Measurements from ENCODE around the gene NMNAT3. TPM values are rescaled to one million over a fixed set of nuclear protein-coding genes. Genes with fewer than 3 reads are reported as not detected.

Gene NMNAT3
- total and polyA plus RNA-seq, 4 donors = 1.9 to 19.7 (median 2.9) TPM

DNA sequence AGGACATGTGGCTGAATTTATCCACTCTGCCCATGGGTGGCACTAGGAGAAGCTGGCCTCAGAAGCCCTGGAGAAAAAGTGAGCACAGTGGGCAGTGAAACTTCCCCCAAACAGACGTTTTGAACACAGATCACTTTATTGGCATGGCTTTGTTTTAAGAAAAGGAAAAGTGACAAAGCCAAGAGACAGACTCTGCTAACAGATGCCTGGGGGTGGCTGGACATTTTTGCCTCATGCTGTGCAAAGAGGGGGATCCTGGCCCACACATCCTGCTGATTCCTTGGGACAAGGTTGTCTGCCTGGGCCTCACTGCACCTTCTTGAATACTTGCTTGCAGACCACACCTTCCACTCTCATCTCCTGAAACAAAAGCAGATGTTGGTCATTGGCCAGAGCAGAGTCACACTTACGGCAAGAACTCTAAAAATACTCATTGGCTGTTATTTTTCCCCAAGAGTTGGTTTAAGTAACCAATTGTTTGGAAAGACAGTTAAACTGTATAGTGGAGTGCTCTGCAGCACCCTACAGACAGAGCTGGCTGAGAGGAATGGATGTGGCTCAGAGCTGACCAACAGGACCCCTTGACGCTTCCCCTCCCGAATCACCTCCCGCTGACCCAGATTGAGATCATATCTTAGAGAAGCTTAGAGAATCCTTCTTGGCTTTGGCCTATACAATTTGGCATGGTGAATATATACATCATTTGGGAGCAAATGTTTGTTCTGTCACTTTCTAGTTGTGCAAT lies 160.3 kb downstream of the NMNAT3 start:
- H3K4me1 ChIP-seq (ENCODE audit: control insufficient read depth in 4 of 4, insufficient read depth in 4 of 4, low read length in 3 of 4) = no peaks in the 10 kb centered on the region
- no peaks in the 10 kb centered on the region for H3K36me3 ChIP-seq (ENCODE audit: control insufficient read depth in 4 of 4, insufficient read depth in 3 of 4, low read depth in 1 of 4, low read length in 3 of 4)
- no peak overlapping the region for H3K9ac ChIP-seq (ENCODE audit: low read depth in 1 of 2, low read length in 2 of 2)
- no peak for DNase-seq (ENCODE audit: low spot score)
- no peaks in the 10 kb centered on the region for H3K27me3 ChIP-seq (ENCODE audit: control insufficient read depth in 4 of 4, insufficient read depth in 4 of 4, low read length in 3 of 4)
- H3K9me3 ChIP-seq (ENCODE audit: control insufficient read depth in 4 of 4, low read length in 3 of 4) = no peaks in the 10 kb centered on the region
- 84% methylated on average over 5 of the region's 5 CpGs for WGBS
- H3K27ac ChIP-seq (ENCODE audit: low read depth in 1 of 2, low read length in 2 of 2) = no peak overlapping the region
- TF ChIP-seq NR2F2 (IDR thresholded peaks at IDR 0.05) = no peak
- H3K4me3 ChIP-seq (ENCODE audit: low read depth in 1 of 3, low read length in 3 of 3) = no peak overlapping the region

DNA sequence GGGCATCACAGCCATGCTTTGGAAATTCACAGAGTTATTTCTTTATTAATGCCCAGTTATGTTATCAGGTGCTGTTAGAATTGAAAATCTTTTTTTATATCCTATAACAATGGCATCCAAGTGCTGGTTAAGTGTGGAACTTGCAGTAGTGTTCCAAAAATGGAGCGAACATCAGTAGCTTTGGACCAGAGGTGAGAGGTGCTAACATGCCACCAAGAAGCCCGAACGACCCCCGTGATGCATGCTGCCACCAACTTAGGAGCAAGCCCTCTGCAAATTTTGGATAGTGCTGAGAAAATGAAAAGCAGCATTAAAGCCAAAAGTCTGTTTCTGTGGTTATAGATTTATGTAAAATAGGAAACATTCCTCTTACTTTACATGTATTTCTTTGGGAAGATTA lies 163.0 kb downstream of the NMNAT3 start:
- Histone ChIP-seq H3K4me3 (ENCODE audit: low read depth in 1 of 3, low read length in 3 of 3) (no peak overlapping the region), H3K9ac (ENCODE audit: low read depth in 1 of 2, low read length in 2 of 2) (no peak overlapping the region), H3K36me3 (ENCODE audit: control insufficient read depth in 4 of 4, insufficient read depth in 3 of 4, low read depth in 1 of 4, low read length in 3 of 4) (no peaks in the 10 kb centered on the region), H3K4me1 (ENCODE audit: control insufficient read depth in 4 of 4, insufficient read depth in 4 of 4, low read length in 3 of 4) (no peaks in the 10 kb centered on the region), H3K9me3 (ENCODE audit: control insufficient read depth in 4 of 4, low read length in 3 of 4) (no peaks in the 10 kb centered on the region), H3K27me3 (ENCODE audit: control insufficient read depth in 4 of 4, insufficient read depth in 4 of 4, low read length in 3 of 4) (no peaks in the 10 kb centered on the region), H3K27ac (ENCODE audit: low read depth in 1 of 2, low read length in 2 of 2) (no peak overlapping the region)
- DNase-seq (ENCODE audit: low spot score) = peak; percentile 5
- 96% methylated on average over 4 of the region's 4 CpGs for WGBS
- TF ChIP-seq, protein P1, sequence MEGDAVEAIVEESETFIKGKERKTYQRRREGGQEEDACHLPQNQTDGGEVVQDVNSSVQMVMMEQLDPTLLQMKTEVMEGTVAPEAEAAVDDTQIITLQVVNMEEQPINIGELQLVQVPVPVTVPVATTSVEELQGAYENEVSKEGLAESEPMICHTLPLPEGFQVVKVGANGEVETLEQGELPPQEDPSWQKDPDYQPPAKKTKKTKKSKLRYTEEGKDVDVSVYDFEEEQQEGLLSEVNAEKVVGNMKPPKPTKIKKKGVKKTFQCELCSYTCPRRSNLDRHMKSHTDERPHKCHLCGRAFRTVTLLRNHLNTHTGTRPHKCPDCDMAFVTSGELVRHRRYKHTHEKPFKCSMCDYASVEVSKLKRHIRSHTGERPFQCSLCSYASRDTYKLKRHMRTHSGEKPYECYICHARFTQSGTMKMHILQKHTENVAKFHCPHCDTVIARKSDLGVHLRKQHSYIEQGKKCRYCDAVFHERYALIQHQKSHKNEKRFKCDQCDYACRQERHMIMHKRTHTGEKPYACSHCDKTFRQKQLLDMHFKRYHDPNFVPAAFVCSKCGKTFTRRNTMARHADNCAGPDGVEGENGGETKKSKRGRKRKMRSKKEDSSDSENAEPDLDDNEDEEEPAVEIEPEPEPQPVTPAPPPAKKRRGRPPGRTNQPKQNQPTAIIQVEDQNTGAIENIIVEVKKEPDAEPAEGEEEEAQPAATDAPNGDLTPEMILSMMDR (IDR thresholded peaks at IDR 0.05; ENCODE audit: low read depth, low read length, missing input control) = no peak
- no peak for TF ChIP-seq EGR1 (IDR thresholded peaks at IDR 0.05; ENCODE audit: low read depth in 2 of 2)
- no peak for TF ChIP-seq SP1 (IDR thresholded peaks at IDR 0.05)
- TF ChIP-seq JUND (IDR thresholded peaks at IDR 0.05) = no peak
- no peak for TF ChIP-seq FOXA2 (IDR thresholded peaks at IDR 0.05)
- TF ChIP-seq RXRA (IDR thresholded peaks at IDR 0.05) = no peak
- no peak for TF ChIP-seq FOXA1 (IDR thresholded peaks at IDR 0.05)
- TF ChIP-seq HNF4G (IDR thresholded peaks at IDR 0.05) = no peak
- no peak for TF ChIP-seq NR2F2 (IDR thresholded peaks at IDR 0.05)
- TF ChIP-seq YY1 (IDR thresholded peaks at IDR 0.05) = no peak
- TF ChIP-seq GABPA (IDR thresholded peaks at IDR 0.05 in 1 of 2, conservative IDR thresholded peaks at IDR 0.05 in 1 of 2) = no peak
- TF ChIP-seq TAF1 (conservative IDR thresholded peaks at IDR 0.05) = no peak
- TF ChIP-seq, protein P2, sequence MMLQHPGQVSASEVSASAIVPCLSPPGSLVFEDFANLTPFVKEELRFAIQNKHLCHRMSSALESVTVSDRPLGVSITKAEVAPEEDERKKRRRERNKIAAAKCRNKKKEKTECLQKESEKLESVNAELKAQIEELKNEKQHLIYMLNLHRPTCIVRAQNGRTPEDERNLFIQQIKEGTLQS (IDR thresholded peaks at IDR 0.05) = no peak
- TF ChIP-seq, protein P3, sequence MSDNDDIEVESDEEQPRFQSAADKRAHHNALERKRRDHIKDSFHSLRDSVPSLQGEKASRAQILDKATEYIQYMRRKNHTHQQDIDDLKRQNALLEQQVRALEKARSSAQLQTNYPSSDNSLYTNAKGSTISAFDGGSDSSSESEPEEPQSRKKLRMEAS (IDR thresholded peaks at IDR 0.05) = no peak
- TF ChIP-seq RAD21 (IDR thresholded peaks at IDR 0.05) = no peak
- TF ChIP-seq, protein P4, sequence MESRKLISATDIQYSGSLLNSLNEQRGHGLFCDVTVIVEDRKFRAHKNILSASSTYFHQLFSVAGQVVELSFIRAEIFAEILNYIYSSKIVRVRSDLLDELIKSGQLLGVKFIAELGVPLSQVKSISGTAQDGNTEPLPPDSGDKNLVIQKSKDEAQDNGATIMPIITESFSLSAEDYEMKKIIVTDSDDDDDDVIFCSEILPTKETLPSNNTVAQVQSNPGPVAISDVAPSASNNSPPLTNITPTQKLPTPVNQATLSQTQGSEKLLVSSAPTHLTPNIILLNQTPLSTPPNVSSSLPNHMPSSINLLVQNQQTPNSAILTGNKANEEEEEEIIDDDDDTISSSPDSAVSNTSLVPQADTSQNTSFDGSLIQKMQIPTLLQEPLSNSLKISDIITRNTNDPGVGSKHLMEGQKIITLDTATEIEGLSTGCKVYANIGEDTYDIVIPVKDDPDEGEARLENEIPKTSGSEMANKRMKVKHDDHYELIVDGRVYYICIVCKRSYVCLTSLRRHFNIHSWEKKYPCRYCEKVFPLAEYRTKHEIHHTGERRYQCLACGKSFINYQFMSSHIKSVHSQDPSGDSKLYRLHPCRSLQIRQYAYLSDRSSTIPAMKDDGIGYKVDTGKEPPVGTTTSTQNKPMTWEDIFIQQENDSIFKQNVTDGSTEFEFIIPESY (IDR thresholded peaks at IDR 0.05) = no peak
- no peak for TF ChIP-seq HNF4A (conservative IDR thresholded peaks at IDR 0.05)
- TF ChIP-seq, protein P5, sequence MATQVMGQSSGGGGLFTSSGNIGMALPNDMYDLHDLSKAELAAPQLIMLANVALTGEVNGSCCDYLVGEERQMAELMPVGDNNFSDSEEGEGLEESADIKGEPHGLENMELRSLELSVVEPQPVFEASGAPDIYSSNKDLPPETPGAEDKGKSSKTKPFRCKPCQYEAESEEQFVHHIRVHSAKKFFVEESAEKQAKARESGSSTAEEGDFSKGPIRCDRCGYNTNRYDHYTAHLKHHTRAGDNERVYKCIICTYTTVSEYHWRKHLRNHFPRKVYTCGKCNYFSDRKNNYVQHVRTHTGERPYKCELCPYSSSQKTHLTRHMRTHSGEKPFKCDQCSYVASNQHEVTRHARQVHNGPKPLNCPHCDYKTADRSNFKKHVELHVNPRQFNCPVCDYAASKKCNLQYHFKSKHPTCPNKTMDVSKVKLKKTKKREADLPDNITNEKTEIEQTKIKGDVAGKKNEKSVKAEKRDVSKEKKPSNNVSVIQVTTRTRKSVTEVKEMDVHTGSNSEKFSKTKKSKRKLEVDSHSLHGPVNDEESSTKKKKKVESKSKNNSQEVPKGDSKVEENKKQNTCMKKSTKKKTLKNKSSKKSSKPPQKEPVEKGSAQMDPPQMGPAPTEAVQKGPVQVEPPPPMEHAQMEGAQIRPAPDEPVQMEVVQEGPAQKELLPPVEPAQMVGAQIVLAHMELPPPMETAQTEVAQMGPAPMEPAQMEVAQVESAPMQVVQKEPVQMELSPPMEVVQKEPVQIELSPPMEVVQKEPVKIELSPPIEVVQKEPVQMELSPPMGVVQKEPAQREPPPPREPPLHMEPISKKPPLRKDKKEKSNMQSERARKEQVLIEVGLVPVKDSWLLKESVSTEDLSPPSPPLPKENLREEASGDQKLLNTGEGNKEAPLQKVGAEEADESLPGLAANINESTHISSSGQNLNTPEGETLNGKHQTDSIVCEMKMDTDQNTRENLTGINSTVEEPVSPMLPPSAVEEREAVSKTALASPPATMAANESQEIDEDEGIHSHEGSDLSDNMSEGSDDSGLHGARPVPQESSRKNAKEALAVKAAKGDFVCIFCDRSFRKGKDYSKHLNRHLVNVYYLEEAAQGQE (IDR thresholded peaks at IDR 0.05) = no peak
